Smooth muscle cell (in vitro differentiated cells): ENCODE measurements around the gene UROC1. TPM values are rescaled to one million over a fixed set of nuclear protein-coding genes. Genes with fewer than 3 reads are reported as not detected.

ENCODE experiments used
- DNase-seq: peaks from one replicate; lab custom pipeline; 2025; ENCODE audit not compliant: unreplicated experiment; lab: John Stamatoyannopoulos, UW
- H2AFZ ChIP-seq: fragments of 200-600 bp; sonication (generic); 2 replicates; pipeline ENCODE4 v1.6.0; 2016; ENCODE audit warnings: antibody characterized with exemption, low read depth, mild to moderate bottlenecking
- H3F3A ChIP-seq: fragments of 200-600 bp; sonication (generic); 2 replicates; pipeline ENCODE4 v1.6.0; 2017; ENCODE audit warnings: antibody characterized with exemption, low read depth
- H3K27ac ChIP-seq: fragments of 200-600 bp; sonication (generic); 2 replicates; pipeline ENCODE4 v1.5.1; 2016; ENCODE audit warnings: low read depth, mild to moderate bottlenecking
- H3K27me3 ChIP-seq: fragments of 200-600 bp; sonication (generic); 2 replicates; pipeline ENCODE4 v1.6.1; 2016; ENCODE audit warnings: low read depth, mild to moderate bottlenecking
- H3K36me3 ChIP-seq: fragments of 200-600 bp; sonication (generic); 2 replicates; pipeline ENCODE4 v1.5.1; 2016; ENCODE audit warnings: low read depth
- H3K4me1 ChIP-seq: fragments of 200-600 bp; sonication (generic); 2 replicates; pipeline ENCODE4 v1.5.1; 2016; ENCODE audit warnings: low read depth
- H3K4me2 ChIP-seq: fragments of 200-600 bp; sonication (generic); 2 replicates; pipeline ENCODE4 v1.6.0; 2016; ENCODE audit warnings: mild to moderate bottlenecking
- H3K4me3 ChIP-seq: fragments of 200-600 bp; sonication (generic); 2 replicates; pipeline ENCODE4 v1.5.1; 2016; ENCODE audit warnings: mild to moderate bottlenecking
- H3K79me2 ChIP-seq: fragments of 200-600 bp; sonication (generic); 2 replicates; pipeline ENCODE4 v1.6.0; 2016; ENCODE audit warnings: low read depth, mild to moderate bottlenecking
- H3K9ac ChIP-seq: fragments of 200-600 bp; sonication (generic); 2 replicates; pipeline ENCODE4 v1.6.0; 2016; ENCODE audit warnings: low read depth
- H3K9me3 ChIP-seq: fragments of 200-600 bp; sonication (generic); replicated peaks from 2 replicates; pipeline ENCODE4 v1.5.1; 2016; ENCODE audit warnings: low read depth
- H4K20me1 ChIP-seq: fragments of 200-600 bp; sonication (generic); 2 replicates; pipeline ENCODE4 v1.6.0; 2016; ENCODE audit warnings: low read depth
- WGBS: methylation state at CpG from one replicate; pipeline ENCODE4 v1.1.7; 2016; ENCODE audit warnings: low lambda C conversion rate; 5-methylcytosine and 5-hydroxymethylcytosine counted together
- polyA plus RNA-seq: library from polyadenylated mRNA; unstranded; fragments of >200 nt; fragmentation: Nextera tagmentation; extraction: Ambion mirVana; gene quantifications from 2 replicates; pipeline ENCODE4 v1.2.1, GENCODE V29; 2016
- total RNA-seq: library from RNA; depleted of rRNA; stranded (reverse); fragments of >200 nt; gene quantifications from 2 replicates; pipeline ENCODE4 v1.2.3, GENCODE V29; 2014
- TF ChIP-seq, protein P1 (sequence below): fragments of 200-600 bp; sonication (generic); IDR thresholded peaks from 2 replicates; pipeline ENCODE4 v1.5.1; 2017; ENCODE audit warnings: borderline replicate concordance, mild to moderate bottlenecking, antibody characterized with exemption; ENCODE audit not compliant: insufficient read depth, poor library complexity, severe bottlenecking

Gene UROC1
- total and polyA plus RNA-seq, 2 experiments from 2014 or later = not detected

DNA sequence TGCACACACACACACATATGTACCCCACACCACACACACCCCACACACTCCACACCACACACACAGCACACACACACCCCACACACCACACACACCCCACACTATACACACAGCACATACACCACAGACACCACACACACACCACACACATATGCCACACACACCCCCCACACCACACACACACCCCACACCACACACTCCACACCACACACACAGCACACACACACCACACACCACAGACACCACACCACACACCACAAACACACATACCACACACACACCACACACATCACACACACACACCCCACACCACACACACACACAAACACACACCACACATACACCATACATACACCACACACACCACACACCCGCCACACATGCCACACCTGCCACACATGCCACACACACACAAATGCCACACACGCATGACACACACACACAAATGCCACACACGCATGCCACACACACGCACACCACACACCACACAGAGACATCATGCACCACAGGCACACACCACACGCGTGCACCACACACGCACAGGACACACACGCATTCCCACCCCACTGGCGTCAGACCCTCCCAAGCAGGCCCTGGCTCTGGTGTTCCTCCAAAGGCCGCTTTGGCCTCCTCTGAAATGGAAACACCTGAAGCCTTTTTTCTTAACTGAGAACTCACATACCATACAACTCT is 22.1 kb upstream of the UROC1 start:
- no peak for DNase-seq
- Histone ChIP-seq H3K4me3 (no peak overlapping the region), H3K27me3 (peaks cover 15% of the 10 kb centered on the region), H3K79me2 (no peaks in the 10 kb centered on the region), H3K4me1 (no peaks in the 10 kb centered on the region), H3K4me2 (no peak overlapping the region), H4K20me1 (no peaks in the 10 kb centered on the region), H3F3A (no peaks in the 10 kb centered on the region), H3K36me3 (no peaks in the 10 kb centered on the region), H3K9ac (no peak overlapping the region), H3K27ac (peak overlapping the region; percentile 32), H3K9me3 (no peaks in the 10 kb centered on the region), H2AFZ (no peak overlapping the region)
- WGBS = 98% methylated on average over 10 of the region's 10 CpGs
- TF ChIP-seq, protein P1, sequence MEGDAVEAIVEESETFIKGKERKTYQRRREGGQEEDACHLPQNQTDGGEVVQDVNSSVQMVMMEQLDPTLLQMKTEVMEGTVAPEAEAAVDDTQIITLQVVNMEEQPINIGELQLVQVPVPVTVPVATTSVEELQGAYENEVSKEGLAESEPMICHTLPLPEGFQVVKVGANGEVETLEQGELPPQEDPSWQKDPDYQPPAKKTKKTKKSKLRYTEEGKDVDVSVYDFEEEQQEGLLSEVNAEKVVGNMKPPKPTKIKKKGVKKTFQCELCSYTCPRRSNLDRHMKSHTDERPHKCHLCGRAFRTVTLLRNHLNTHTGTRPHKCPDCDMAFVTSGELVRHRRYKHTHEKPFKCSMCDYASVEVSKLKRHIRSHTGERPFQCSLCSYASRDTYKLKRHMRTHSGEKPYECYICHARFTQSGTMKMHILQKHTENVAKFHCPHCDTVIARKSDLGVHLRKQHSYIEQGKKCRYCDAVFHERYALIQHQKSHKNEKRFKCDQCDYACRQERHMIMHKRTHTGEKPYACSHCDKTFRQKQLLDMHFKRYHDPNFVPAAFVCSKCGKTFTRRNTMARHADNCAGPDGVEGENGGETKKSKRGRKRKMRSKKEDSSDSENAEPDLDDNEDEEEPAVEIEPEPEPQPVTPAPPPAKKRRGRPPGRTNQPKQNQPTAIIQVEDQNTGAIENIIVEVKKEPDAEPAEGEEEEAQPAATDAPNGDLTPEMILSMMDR = no peak

DNA sequence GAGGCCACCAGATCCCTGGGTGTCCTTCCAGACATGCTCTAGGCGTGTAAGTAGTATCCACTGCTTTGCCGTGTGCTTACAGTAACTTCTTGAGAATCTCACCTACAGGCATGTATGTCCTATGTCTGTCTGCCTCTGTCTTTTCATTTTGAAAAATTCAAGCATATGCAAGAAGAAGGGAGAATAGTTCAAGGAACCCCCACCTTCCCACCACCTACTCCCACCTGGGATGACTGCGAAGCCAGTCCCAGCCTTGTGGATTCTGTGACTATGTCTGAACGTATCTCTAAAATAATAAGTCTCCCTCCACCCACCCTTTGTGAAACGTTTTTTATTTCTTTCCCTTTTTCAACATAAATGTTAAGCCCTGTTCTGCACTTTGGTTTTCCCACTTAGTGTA is 21.4 kb upstream of the UROC1 start:
- no peaks in the 10 kb centered on the region for H3K9me3 ChIP-seq
- no peaks in the 10 kb centered on the region for H3K36me3 ChIP-seq
- no peaks in the 10 kb centered on the region for H4K20me1 ChIP-seq
- H3K27ac ChIP-seq = no peak overlapping the region
- no peaks in the 10 kb centered on the region for H3F3A ChIP-seq
- no peak overlapping the region for H3K9ac ChIP-seq
- peaks cover 21% of the 10 kb centered on the region for H3K27me3 ChIP-seq
- H3K4me1 ChIP-seq = no peaks in the 10 kb centered on the region
- WGBS = 75% methylated on average over 5 of the region's 5 CpGs
- no peak for DNase-seq
- H3K4me3 ChIP-seq = no peak overlapping the region
- H3K79me2 ChIP-seq = no peaks in the 10 kb centered on the region
- no peak overlapping the region for H3K4me2 ChIP-seq
- TF ChIP-seq, protein P1 = no peak
- H2AFZ ChIP-seq = no peak overlapping the region

DNA sequence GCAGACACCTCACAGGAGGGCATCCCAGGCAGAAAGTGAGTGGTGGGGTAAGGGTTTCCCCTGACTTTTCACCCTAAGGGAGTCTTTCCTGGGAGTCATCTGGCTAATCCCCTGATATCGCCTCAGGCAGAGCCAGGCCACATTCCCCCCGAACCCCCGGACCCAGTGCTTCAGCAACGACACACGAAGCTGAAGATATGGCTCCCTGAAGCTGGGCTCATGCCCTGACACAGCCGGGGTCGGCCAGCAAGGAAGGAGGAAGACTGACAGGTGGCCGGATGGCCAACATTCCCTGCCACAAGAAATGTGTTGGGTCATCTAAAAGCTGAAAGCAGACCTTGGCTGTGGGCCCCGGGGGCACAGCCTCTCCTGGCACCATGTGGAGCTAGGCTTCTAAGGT is 20.7 kb upstream of the UROC1 start:
- no peak overlapping the region for H2AFZ ChIP-seq
- 93% methylated on average over 9 of the region's 9 CpGs for WGBS
- H3K4me3 ChIP-seq = no peak overlapping the region
- H3K79me2 ChIP-seq = no peaks in the 10 kb centered on the region
- no peak for DNase-seq
- no peaks in the 10 kb centered on the region for H3K9me3 ChIP-seq
- H3K9ac ChIP-seq = no peak overlapping the region
- no peak overlapping the region for H3K4me2 ChIP-seq
- no peak overlapping the region for H3K27ac ChIP-seq
- TF ChIP-seq, protein P1 = no peak
- no peaks in the 10 kb centered on the region for H3F3A ChIP-seq
- H3K27me3 ChIP-seq = peaks cover 28% of the 10 kb centered on the region
- no peaks in the 10 kb centered on the region for H3K36me3 ChIP-seq
- no peaks in the 10 kb centered on the region for H4K20me1 ChIP-seq
- H3K4me1 ChIP-seq = no peaks in the 10 kb centered on the region

DNA sequence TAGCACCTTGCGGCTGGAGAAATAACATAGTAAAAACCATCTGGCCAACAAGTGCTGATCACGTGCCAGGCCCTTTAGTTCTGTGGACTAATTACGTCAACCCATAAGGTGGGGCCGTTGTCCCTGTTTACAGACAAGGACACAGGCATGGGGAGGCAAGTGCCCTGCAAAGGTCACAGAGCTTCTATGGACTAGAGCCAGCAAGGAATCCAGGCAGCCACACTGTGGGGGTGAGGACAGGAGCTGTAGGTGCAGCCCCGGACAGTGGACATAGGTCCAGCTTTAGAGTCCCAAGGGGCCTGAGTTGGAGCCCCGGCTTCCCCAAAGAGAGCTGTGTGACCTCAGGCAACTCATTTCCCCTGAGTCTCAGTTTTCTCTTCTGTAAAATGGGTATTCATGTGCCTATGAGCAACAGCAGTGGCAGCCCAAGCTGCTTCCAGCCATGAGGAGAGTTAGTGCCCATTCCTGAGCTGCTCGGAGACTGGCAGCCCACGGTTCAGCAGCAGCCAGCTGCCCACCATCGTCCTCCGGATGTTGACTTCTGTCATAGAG is 20.2 kb upstream of the UROC1 start:
- H3K27me3 ChIP-seq = peaks cover 33% of the 10 kb centered on the region
- TF ChIP-seq, protein P1 = no peak
- H3F3A ChIP-seq = no peaks in the 10 kb centered on the region
- 92% methylated on average over 10 of the region's 10 CpGs for WGBS
- H3K36me3 ChIP-seq = no peaks in the 10 kb centered on the region
- H3K9me3 ChIP-seq = no peaks in the 10 kb centered on the region
- no peaks in the 10 kb centered on the region for H3K4me1 ChIP-seq
- no peak overlapping the region for H2AFZ ChIP-seq
- no peak overlapping the region for H3K9ac ChIP-seq
- no peaks in the 10 kb centered on the region for H3K79me2 ChIP-seq
- no peak for DNase-seq
- H3K4me3 ChIP-seq = no peak overlapping the region
- no peaks in the 10 kb centered on the region for H4K20me1 ChIP-seq
- H3K4me2 ChIP-seq = no peak overlapping the region
- H3K27ac ChIP-seq = no peak overlapping the region
